A204.1 (cell line): ENCODE measurements around the gene TMEM178B.

ENCODE experiments used
- FAIRE-seq: peaks from 2 replicates; lab custom pipeline; 2012; peaks lifted over from hg19 to GRCh38; lab: Jason Lieb, UNC

Gene TMEM178B

DNA sequence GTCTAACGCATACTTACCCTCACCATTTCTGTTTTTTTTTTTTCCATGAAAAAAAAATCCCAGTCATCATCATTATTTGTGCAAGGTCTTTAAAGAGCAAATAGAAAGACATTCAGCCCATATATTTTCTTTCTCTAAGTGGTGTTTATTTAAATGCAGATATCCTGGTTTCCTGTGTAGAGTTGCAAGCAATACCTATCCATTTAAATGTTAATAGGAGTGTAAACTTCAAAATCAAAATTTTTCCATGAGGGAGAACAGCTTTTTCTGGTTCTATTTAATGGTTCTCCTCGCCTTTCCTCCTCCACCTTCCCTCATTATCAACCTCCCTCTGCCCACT lies 357.2 kb downstream of the TMEM178B start:
- no peak for FAIRE-seq

DNA sequence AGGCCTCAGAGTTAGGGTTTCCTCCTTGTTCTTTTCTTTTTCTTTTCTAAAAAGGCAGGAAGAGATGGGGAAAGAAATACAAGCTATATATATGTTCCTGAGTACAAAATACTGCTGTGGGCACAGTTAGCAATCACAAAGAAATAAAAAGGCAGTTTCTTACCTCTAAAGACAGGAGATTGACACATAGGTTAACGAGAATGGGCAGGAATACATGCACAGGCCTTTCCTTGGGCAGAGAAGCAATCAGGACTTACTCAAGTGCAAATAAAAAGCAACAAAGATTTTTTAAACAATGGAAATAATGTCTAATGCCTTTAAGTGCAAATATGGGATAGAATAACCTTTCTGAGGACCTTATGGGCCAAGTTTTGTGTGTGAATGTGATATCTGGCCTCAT lies 357.8 kb downstream of the TMEM178B start:
- FAIRE-seq, result no peak

DNA sequence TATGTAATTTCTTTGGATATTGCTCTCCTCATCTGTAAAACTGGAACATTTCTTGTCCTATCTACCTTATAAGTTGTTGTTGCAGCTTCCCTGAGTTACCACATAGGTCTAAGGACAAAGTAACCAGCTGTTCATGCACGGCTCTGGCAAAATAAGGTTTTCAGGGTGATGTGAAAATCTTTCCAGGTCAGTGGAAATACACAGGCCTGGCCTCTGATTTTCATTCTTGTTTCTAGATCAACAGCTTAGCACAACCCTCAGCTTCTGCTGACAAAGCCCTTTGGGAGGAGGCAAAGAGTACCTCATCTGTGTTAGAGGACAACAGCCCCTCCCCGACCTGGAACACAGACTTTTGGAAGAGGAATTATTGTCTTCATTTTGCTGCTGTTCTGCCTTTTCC lies 359.8 kb downstream of the TMEM178B start:
- no peak for FAIRE-seq

DNA sequence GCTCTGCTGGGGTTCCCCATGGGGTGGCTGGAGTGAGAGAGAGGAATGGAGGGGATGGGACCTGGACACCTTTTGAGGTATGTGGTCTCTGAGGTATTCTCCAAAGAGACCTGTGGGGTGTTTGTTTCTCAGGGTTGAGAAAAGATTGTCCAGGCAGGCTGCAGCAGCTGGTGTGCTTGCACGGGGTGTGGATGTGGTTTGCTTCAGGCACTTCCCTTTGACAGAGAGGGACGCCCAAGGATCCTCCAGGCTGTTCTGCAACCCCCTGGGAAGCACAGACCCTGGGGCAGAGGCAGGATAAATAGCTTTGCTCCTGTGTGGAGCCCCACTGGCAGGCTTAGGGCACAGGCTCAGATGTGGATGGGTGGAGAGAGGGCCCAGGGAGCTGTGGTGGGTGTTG lies 362.3 kb downstream of the TMEM178B start:
- no peak for FAIRE-seq

DNA sequence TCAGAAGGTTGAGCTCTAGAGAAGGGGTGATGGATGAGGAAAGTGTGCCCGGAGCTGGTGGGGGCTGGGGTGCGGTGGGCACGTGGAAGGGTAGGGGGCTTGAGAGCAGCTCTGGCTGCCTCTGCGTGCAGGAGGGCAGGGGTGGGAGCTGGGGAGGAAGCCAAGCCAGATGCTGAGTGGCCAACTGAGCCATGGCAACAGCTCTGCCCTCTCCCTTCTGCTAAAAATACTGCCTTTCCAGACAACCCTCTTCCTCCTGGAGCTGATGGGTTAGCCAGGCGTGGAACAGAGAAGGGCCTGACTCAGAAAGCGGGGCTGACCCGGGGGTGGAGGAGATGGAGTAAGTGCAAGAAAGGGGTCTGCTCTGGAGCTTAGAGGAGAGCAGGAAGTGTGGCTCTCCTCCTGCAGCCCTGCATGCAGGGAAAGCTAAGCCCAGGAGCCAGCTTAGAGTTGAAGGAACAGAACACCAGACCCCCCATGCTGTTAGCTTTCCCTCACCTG lies 362.8 kb downstream of the TMEM178B start:
- no peak for FAIRE-seq

DNA sequence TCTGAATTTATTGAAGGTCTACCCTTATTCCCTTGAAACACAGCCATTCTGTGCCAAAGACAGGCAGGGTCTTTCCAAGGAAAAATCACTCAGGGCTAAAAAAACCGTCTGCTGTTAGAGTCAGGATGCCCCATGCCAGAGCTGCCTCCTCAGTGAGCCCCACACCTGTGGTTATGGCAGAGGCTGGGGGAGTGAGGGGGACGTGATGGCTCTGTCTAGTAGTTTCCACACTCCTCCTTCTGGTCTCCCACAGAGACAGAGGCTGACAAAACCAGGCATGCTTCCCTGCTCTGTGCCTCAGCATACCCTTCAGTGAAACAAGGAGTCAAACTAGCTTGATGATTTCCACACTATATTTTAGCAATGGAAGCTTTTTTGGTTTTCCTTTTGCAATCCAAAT lies 365.3 kb downstream of the TMEM178B start:
- FAIRE-seq, result no peak

DNA sequence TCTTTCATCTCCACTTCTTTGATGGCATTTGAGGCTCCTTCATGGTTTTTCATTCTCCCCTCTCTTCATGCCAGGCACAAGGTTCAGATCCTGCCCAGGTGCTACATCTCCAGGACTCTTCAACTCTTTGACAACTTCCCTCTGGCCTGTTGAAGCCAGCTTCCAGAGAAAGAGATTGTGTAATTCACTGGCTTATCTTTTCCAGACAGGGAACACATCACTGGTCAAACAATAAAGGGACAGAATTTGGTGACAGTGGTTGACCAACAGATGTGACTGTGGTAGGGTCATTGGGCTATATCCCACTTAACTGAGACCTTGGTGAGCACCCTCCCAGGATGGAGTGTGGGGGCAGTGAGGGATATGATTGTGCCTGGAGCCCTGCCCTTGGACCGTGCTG lies 365.9 kb downstream of the TMEM178B start:
- FAIRE-seq, result no peak

DNA sequence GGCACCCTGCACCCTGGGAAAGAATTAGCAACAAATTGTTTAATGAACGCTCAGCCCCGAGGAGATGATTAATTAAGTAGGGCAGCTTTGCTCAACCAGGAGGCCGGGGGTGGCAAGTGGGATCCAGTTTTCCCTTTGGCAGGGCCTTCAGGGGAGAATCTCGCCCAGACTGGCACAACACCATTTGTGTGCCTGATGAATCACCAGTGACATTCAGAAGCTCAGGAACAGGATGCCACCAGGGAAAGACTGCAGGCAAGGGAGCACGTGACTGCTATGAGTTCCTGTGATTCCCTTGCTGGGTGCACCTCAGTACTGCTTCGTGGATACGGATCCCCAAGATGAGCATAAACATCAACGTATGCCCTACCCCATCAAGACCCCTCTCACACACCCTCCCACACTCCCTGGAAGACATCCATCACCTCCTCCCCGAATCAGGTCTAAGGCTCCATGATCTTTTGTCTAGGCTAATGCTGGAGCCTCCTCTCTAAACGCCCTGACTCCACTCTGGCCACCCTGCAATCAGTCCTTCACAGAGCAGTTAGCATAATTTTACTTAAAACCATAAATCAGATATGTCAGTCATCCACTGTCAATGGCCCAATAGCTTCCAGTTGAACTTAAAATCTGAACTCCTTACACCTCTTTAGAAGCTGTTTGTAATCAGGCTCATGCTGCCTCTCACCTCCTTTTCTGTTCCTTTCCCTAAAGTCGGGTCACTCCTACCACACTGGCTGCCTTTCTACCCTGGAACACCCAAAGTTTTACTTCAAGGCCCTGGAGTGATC lies 368.2 kb downstream of the TMEM178B start:
- FAIRE-seq, result no peak

DNA sequence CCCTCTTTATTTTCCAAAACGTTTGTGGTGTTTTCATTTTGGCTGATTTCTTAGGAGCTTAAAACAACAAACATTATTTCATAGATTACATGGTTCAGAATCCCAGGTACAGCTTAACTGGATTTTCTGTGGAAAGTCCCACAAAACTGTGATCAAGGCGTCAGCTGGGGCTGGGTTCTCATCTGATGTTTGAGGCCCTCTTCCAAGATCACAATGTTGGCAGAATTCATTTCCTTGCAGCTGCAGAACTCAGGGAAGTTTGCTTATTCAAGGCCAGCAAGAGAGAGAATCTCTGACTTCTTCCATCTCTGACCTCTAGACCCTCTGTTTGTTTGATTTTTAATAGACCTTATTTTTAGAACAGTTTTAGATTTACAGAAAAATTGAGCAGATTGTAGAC lies 368.9 kb downstream of the TMEM178B start:
- FAIRE-seq, result no peak

DNA sequence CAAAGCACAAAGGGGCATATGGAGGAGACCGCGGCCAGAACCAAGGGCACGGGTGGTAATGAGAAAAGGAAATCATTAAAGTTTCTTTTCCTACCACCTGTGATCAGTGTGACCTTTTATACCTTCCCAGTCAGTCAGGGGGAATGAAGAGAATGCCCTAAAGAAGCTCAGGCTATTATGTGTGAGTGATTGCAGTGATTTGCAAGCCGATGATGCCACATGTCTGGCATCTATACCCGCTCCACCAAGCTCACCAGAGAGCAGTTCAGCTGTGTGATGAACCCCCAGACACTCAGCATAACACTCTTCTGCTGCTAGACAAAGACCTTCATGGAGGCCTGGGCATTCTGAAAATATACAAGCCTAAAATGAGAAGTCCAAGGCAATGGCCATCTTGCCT lies 371.1 kb downstream of the TMEM178B start:
- FAIRE-seq, result no peak

DNA sequence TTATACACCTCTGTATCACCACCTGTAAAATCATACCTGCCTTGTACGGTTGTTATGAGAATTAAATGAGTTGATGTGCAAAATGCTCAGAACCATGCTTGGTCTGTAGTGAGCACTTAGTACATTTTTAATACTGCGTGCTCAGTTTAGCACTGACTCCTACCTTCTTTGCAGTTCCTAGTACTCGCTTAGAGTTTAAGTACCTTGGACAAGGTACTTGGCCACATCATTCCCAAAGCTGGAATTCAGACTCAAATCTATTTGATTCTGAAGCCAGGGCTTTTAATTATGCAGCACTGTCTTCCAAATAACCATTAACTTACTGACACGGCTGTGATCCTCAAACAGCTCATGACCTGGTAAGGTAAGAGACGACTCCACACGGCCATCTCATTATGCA lies 377.4 kb downstream of the TMEM178B start:
- FAIRE-seq, result no peak

DNA sequence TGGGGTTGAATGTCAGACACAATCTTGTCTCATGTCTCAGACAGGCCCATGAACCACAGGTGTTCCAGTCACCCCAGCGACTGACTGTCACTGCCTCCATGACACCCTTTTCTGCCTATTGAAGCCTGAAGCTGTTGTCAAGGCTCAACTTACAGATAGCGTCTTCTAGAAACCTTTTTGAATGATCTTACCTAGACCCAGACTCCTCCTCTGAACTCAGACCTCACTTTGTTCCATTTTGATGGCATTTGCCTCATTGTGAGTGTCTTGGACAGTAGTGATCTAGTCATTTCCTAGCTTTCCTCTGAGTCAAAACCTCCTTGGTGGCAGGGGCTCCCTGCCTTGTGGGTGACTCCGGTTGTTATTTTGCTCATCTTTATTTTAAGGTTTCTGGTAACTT lies 379.0 kb downstream of the TMEM178B start:
- FAIRE-seq, result no peak

DNA sequence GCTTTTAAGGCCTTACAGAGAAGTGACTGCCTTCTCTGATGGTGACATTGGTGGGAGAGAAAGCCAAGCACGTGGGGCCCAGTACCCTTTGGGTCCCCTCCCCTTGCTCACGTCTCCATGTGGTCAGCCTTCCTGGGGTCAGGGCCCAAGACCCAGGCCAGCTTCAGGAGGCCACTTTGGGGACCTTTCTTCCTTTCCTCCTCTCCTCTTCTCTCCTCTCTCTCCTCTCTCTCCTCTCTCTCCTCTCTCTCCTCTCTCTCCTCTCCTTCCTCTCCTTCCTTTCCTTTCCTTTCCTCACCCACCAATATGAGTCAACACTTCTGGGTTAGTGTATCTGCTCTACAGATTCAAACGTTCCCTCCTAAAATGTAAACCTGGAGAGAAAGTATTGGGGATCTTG lies 380.5 kb downstream of the TMEM178B start:
- no peak for FAIRE-seq

DNA sequence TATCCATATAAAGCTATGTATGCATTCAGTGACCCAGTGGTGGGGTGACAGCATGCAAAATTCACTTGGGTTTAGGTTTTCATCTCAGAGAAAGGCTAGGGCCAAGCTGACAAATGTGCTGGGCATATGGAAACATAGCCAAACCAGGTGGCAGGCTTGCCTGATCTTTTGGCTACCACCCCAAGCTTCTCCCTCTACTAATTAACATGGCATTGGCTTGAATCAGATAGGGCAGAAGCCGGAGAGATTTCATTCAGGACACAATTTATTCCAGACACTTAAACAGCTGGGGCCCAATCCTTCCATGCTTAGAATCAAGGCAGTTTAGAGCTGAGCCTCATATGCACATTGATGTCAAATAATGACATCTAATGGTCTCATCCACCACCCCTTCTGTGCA lies 381.9 kb downstream of the TMEM178B start:
- no peak for FAIRE-seq

DNA sequence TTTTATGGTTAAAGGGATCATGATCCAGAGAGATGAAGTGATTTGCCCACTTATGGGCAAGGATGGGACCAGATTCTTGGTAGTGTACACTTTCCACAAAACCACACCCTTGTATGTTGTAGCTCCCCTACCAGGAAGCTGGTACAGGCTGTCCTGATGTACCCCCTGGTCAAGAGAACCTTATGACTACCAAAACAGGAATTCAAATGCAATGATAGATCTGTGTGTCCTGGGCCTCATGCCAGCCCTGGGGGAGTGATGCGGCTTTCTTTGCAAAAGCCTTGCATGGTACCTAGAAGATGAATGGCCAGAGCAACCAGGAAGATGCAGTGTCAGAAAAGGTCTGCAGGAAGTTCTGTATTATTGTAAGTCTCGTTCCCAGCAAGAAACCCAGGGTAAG lies 382.4 kb downstream of the TMEM178B start:
- FAIRE-seq, result no peak

DNA sequence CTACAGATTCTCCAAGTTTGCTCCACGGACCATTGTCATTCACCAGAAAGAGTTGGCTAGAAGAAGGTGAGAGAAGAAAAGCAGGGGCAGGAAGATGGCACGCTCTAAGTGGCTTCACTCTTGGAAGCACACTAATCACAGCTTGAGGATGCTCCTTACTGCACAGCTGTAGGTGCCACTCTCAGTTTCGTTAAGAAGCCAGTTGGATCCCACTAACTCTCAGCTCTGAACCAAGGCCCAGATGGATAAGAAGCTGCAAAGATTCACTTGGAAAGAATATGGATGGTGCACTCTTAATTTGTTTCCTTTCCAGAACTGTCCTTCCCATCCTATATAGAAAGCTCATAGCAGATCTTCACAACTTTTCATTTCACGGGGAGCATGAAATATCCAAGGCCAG lies 382.8 kb downstream of the TMEM178B start:
- no peak for FAIRE-seq

DNA sequence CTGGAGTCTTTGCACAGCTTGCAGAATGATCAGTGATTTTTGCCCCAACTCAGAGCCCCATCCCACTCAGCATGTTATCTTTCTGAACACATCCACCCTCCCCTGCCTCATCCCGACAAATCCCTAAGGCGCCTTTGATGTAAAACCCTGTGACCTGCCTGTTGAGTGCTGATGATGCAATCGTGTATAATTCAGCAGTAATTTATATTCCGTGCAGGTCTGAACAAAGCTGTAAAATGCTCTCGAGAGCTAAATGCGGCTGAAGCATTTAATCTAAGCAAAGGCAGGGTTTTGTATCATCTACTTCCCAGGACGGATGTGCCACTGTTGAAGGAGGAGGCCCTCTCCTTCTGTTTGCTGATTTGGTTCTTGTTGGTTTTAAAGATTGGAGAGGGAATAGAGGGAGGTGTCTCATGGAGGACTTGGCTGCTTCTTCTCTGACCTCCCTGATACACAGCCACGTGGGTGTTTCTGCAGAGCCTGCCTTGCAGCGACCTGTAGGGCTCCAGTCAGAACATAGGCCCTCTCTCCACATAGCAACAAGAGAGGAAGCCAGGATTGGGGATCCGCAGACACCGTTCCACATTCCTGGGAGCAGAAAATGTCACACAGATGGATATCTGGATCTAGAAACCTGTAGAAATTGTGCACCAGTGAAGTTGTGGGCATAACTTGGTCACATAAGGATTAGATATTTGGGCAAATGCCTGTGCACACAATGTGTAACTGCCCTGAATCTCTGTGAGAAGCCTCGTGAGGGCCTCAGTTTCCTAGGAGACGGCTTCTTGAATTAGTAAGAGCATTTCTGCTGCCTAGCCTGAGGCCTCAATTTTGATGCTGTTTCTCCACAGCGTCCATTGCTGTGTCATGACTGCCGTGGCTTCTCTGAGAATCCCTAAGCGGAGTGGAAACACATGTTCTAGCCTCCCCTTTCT lies 387.2 kb downstream of the TMEM178B start:
- no peak for FAIRE-seq

DNA sequence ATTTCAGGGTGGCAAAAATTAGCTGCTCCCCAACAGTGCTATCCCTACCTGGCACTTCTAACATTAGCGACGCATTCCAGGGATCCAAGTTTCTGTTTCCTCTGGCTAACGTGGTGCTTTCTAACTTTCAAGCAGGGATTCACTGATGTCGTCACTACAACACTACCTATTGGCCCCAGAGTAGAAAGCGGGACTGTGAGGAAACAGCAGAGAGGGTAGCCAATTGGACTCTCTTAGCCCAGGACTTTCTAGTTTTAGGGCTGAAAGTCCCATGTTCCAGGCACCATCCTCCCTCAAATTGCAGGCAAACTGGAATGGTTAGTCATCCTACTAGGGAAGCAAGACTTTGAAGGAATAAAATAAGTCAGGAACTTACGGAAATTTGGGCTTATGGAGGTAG lies 388.1 kb downstream of the TMEM178B start:
- no peak for FAIRE-seq

DNA sequence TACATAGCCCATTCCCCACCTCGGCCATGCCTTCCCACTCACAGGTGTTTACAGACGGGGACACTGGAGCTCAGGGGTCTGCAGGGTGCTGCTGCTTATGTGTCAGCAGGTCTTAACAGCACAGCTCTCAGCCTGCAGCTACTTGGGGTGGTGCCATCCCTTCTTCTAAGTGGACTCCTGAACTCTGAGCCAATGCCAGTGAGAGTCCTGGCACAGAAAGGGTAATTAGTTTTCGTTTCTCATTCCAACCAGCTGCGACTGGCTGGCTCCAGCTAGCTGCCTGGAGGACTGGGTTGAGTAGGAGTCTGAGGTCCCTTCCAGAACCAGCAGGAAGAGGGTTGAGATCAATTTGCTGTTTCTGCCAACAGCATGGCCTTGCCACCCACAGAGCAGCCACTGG lies 389.1 kb downstream of the TMEM178B start:
- no peak for FAIRE-seq

DNA sequence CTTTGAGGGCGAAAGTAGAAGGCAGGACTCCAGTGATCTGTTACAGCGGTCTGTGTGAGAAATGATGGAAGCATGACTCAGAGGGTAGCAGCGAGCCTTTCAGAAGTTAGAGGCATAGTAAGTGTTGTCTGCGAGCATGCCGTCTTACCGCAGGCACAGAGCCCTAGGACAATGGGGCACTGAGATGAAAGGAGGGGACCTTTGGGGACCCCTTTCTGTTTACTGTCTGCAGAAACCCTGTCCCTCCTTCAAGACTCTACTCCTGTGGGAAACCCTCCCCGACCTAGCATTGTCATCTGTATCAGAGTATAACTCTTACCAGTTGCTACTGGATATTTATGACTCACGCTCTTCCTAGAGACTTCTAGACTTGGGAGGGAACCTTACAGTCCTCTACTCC lies 390.1 kb downstream of the TMEM178B start:
- no peak for FAIRE-seq

DNA sequence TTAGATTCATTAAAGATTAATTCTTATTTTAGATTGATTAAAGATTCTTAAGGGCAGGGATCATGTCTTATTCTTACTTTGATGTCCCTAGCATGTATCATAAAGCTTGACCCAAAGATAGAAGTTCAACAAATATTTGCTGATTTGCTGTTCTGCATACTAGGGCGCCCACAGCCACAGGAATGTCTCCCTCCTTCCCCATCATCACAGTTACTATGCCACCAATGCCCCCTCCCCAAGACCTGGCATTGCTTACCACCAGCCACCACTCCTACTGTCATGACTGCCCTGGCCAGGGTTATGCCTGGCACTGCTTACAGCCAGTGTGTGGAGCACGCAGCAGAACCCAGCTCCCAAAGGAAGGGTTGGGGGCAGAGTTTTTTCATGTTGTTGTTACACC lies 390.7 kb downstream of the TMEM178B start:
- FAIRE-seq, result no peak

DNA sequence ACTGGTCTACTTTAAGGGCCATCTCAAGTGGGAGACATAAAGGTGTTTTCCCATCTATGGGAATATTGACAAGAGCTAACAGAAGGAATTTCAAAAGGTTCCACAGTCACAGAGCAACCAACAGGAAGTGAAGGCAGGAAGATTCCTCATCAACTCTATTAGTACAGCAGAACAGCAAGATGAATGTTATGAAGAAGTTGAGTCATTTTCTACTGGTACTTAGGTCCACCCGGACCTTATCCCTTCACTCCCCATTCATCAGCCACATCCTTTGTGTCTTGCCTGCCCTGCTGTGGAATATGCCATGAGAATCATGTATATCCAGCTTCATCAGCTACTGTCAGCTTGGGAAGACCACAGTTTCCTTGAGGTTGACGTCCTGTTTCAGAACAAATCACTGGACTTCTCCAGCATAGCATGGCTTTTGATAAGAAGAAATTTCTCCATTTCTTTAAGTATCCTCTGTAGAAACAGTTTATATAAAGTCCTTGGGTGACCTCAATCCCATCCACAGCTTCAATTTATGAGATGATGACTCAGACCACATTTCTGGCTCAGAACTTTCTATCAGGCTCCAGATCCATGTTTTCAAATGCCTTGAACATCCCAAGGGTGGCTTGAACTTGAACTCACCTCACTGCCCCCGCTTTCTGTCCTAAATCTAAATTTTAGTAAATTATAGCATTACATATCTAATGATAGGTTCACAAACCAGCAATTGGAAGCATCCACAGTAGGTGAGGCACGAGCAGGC lies 392.5 kb downstream of the TMEM178B start:
- FAIRE-seq, result no peak

DNA sequence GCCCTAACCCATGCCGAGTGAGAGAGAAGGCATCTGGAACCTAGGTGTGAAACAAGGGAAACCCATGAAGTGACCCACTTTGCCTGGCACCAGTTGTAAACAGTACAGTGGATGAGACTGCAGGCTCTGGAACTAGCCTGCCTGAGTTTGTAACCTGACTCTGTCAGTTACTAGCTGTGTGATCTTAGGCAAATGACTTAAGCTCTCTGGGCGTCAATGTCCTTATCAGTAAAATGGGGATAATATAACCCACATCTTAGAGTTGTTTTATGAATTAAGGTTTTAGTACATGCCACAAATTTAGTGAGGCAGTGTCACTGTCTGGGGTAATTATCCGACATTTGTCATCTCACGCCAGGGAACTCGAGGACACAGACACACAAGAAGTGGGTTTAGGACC lies 394.5 kb downstream of the TMEM178B start:
- no peak for FAIRE-seq
